ENCODE results near the gene MYO16. TPM values are rescaled to one million over a fixed set of nuclear protein-coding genes. Genes with fewer than 3 reads are reported as not detected.

Gene MYO16
- total RNA-seq, 1 donor from 2014 or later: 2.3 TPM

DNA sequence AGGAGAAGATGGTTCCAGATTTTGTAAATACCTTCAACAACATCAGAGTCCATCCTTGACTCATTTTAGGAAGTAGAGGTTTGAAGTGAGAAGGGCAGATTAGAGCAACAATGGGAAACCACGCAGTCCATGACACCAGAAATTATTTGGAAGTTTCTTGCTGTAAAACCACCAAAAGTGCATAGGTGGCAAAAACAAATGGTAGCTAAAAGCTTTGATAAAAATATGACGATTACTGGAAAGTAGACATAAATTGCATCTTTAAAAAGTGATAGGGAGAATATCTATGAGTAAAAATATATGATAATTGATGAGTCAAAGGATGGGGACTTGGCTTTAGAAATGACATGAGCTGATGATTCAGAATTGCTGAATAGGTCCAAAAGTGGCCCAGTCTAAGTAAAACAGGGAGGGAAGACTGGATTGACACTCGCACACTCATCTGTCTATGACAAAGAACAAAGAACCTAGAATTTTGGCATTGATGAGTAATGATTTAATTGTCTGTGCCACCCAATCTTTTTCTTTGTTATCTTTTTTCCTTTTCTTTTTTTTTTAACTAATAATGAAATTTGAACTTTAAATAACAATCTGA, 472.2 kb downstream of the MYO16 start:
- Mint-ChIP-seq H3K9me3 (ENCODE audit: low read depth) (no peaks in the 10 kb centered on the region), H3K27me3 (no peaks in the 10 kb centered on the region), H3K4me1 (ENCODE audit: low read depth) (no peaks in the 10 kb centered on the region), H3K4me3 (ENCODE audit: low read depth) (no peak overlapping the region), H3K36me3 (ENCODE audit: insufficient read depth) (no peaks in the 10 kb centered on the region), H3K27ac (no peak overlapping the region)
- TF ChIP-seq, protein P1, sequence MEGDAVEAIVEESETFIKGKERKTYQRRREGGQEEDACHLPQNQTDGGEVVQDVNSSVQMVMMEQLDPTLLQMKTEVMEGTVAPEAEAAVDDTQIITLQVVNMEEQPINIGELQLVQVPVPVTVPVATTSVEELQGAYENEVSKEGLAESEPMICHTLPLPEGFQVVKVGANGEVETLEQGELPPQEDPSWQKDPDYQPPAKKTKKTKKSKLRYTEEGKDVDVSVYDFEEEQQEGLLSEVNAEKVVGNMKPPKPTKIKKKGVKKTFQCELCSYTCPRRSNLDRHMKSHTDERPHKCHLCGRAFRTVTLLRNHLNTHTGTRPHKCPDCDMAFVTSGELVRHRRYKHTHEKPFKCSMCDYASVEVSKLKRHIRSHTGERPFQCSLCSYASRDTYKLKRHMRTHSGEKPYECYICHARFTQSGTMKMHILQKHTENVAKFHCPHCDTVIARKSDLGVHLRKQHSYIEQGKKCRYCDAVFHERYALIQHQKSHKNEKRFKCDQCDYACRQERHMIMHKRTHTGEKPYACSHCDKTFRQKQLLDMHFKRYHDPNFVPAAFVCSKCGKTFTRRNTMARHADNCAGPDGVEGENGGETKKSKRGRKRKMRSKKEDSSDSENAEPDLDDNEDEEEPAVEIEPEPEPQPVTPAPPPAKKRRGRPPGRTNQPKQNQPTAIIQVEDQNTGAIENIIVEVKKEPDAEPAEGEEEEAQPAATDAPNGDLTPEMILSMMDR (IDR thresholded peaks at IDR 0.05; ENCODE audit: unreplicated experiment): no peak
- no peak for DNase-seq (ENCODE audit: low spot score, unreplicated experiment)

DNA sequence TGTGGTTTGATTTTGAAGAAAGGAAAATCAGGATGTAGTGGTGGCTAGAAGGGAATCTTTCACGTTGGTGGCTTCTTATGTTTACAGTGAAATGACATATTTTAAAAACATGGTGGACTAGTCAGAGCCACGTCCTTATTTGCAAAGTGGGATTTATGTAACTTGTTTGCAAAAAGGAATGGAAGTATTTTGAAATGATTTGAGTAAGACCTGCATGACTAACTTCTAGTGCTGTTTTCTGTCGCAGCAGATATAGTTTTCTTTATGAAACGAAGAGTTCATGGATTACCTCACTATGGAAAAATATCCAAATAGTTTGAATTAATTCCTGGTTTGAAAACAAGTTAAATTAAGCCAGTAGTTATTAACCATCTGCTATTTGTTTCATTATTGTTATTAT, 476.5 kb downstream of the MYO16 start:
- DNase-seq (ENCODE audit: low spot score, unreplicated experiment): no peak
- TF ChIP-seq, protein P1 (IDR thresholded peaks at IDR 0.05; ENCODE audit: unreplicated experiment): no peak
- no peak overlapping the region for H3K27ac Mint-ChIP-seq
- no peaks in the 10 kb centered on the region for H3K27me3 Mint-ChIP-seq
- no peak overlapping the region for H3K4me3 Mint-ChIP-seq (ENCODE audit: low read depth)
- H3K4me1 Mint-ChIP-seq (ENCODE audit: low read depth): no peaks in the 10 kb centered on the region
- no peaks in the 10 kb centered on the region for H3K36me3 Mint-ChIP-seq (ENCODE audit: insufficient read depth)
- no peaks in the 10 kb centered on the region for H3K9me3 Mint-ChIP-seq (ENCODE audit: low read depth)

DNA sequence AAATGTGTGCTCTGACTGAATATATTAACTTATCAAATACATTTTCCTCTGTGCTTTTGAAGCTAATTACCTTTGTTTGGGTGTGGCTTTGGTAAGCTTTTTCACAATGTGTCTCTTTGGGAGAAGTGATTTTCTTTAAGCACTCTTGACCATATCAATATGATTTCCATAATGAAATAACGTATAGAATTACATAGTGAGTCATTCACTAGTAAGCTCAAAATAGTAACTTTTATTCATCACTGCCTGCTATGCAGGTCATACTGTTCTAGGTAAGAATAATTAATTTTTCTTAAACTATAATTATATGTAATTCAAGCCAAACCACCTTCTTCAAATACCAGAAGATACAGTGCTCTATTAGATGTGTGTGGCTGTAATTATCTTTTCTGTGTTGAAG, 480.7 kb downstream of the MYO16 start:
- Mint-ChIP-seq H3K4me3 (ENCODE audit: low read depth) (no peak overlapping the region), H3K27me3 (peaks cover 4% of the 10 kb centered on the region), H3K4me1 (ENCODE audit: low read depth) (no peaks in the 10 kb centered on the region), H3K36me3 (ENCODE audit: insufficient read depth) (no peaks in the 10 kb centered on the region), H3K27ac (no peak overlapping the region), H3K9me3 (ENCODE audit: low read depth) (no peaks in the 10 kb centered on the region)
- no peak for DNase-seq (ENCODE audit: low spot score, unreplicated experiment)
- TF ChIP-seq, protein P1 (IDR thresholded peaks at IDR 0.05; ENCODE audit: unreplicated experiment): no peak

GRCh38 chr13:109111141-109111540, 481.7 kb downstream of the MYO16 start:
- no peak for DNase-seq (ENCODE audit: low spot score, unreplicated experiment)
- no peaks in the 10 kb centered on the region for H3K9me3 Mint-ChIP-seq (ENCODE audit: low read depth)
- H3K4me3 Mint-ChIP-seq (ENCODE audit: low read depth): no peak overlapping the region
- peaks cover 4% of the 10 kb centered on the region for H3K27me3 Mint-ChIP-seq
- no peaks in the 10 kb centered on the region for H3K36me3 Mint-ChIP-seq (ENCODE audit: insufficient read depth)
- TF ChIP-seq, protein P1 (IDR thresholded peaks at IDR 0.05; ENCODE audit: unreplicated experiment): no peak
- H3K4me1 Mint-ChIP-seq (ENCODE audit: low read depth): no peaks in the 10 kb centered on the region
- no peak overlapping the region for H3K27ac Mint-ChIP-seq

DNA sequence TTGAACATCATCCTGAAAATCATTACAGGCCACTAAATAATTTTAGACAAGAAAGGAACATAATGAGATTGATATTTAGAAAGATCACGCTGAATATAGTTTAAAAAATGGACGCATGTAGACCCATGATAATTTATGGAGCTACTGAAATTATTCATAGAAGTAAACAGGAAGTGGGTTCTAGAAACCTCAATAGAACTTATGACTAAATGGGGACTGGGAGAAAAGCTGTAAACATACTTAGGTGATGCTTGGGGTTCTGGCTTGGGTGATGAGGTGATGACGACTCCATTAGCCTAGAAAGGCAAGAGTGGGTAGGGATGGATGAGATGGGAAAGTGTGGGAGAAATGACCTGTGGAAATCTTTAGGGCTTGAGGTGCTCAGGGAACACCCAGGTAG, 484.0 kb downstream of the MYO16 start:
- Mint-ChIP-seq H3K9me3 (ENCODE audit: low read depth) (no peaks in the 10 kb centered on the region), H3K27me3 (peaks cover 11% of the 10 kb centered on the region), H3K4me3 (ENCODE audit: low read depth) (no peak overlapping the region), H3K27ac (no peak overlapping the region), H3K4me1 (ENCODE audit: low read depth) (no peaks in the 10 kb centered on the region), H3K36me3 (ENCODE audit: insufficient read depth) (no peaks in the 10 kb centered on the region)
- TF ChIP-seq, protein P1 (IDR thresholded peaks at IDR 0.05; ENCODE audit: unreplicated experiment): no peak
- no peak for DNase-seq (ENCODE audit: low spot score, unreplicated experiment)

Data from progenitor cell of endocrine pancreas (in vitro differentiated cells).